C4-2B (cell line): ENCODE results near the gene ZBP1.

ENCODE experiments used
- H3K27ac ChIP-seq: fragments of 450-650 bp; 2 replicates; pipeline ENCODE4 v1.5.1; 2017
- CTCF ChIP-seq: fragments of 450-650 bp; conservative IDR thresholded peaks from 2 replicates; pipeline ENCODE4 v1.5.1; 2017; ENCODE audit warnings: mild to moderate bottlenecking
- ZFX ChIP-seq: fragments of 450-650 bp; IDR thresholded peaks from 2 replicates; pipeline ENCODE4 v1.6.1; 2017

Gene ZBP1

GRCh38 chr20:57592263-57593092 is 27.7 kb downstream of the ZBP1 start:
- H3K27ac ChIP-seq = no peak overlapping the region
- TF ChIP-seq CTCF = no peak
- no peak for TF ChIP-seq ZFX

- TF ChIP-seq CTCF = no peak
- no peak for TF ChIP-seq ZFX
- H3K27ac ChIP-seq = no peak overlapping the region
Measured at GRCh38 chr20:57591289-57592229, 28.7 kb downstream of the ZBP1 start.

- TF ChIP-seq CTCF = no peak
- no peak for TF ChIP-seq ZFX
- no peak overlapping the region for H3K27ac ChIP-seq
Measured at GRCh38 chr20:57590485-57591288, 29.5 kb downstream of the ZBP1 start.

GRCh38 chr20:57589728-57590484 is 30.3 kb downstream of the ZBP1 start:
- H3K27ac ChIP-seq = no peak overlapping the region
- TF ChIP-seq CTCF (no peak), ZFX (no peak)

GRCh38 chr20:57589123-57589727 is 31.0 kb downstream of the ZBP1 start:
- TF ChIP-seq CTCF (no peak), ZFX (no peak)

GRCh38 chr20:57588596-57588995 is 31.6 kb downstream of the ZBP1 start:
- no peak overlapping the region for H3K27ac ChIP-seq
- TF ChIP-seq CTCF (no peak), ZFX (no peak)

More at GRCh38 chr20:57589123-57589727, 31.0 kb downstream of the ZBP1 start:
- H3K27ac ChIP-seq = no peak overlapping the region
